H1 (cell line): ENCODE data around the gene FOSL2. TPM values are rescaled to one million over a fixed set of nuclear protein-coding genes. Genes with fewer than 3 reads are reported as not detected.

Experiments used
- CTCF ChIA-PET: fragments of 300-600 bp; sonication (Branson Sonifier 250); formaldehyde crosslinking; loops from one replicate; lab custom pipeline; 2021; ENCODE audit not compliant: partially characterized antibody; lab: Charles Lee
- POLR2A ChIA-PET: fragments of 300-600 bp; sonication (Branson Sonifier 250); formaldehyde crosslinking; loops from one replicate; lab custom pipeline; 2021; ENCODE audit warnings: inconsistent platforms; ENCODE audit not compliant: partially characterized antibody; lab: Charles Lee
- DNase-seq, 2 experiments: peaks; one replicate each; pipeline versions ENCODE4 v3.0.0 to v3.0.0-alpha.2; 2010 to 2022; ENCODE audit warnings: low spot score in 2 of 2, low read depth in 1 of 2, mixed read lengths in 1 of 2
- FAIRE-seq: peaks from 2 replicates; lab custom pipeline; 2011; peaks lifted over from hg19 to GRCh38; lab: Jason Lieb, UNC
- H2AFZ ChIP-seq: 2 replicates; pipeline ENCODE4 v1.8.1; 2012; ENCODE audit warnings: low read length, inconsistent platforms
- H2AK5ac ChIP-seq: 2 replicates; pipeline ENCODE4 v1.6.1; 2013; ENCODE audit warnings: low read depth, low read length
- H2BK120ac ChIP-seq: replicated peaks from 2 replicates; pipeline ENCODE3; 2013; ENCODE audit warnings: low read depth, low read length, inconsistent platforms
- H2BK12ac ChIP-seq: 2 replicates; pipeline ENCODE4 v1.6.1; 2013; ENCODE audit warnings: low read depth, low read length
- H2BK15ac ChIP-seq: 2 replicates; pipeline ENCODE4 v1.6.1; 2013; ENCODE audit warnings: low read length
- H2BK20ac ChIP-seq: 2 replicates; pipeline ENCODE4 v1.6.1; 2013; ENCODE audit warnings: low read length
- H2BK5ac ChIP-seq: 2 replicates; pipeline ENCODE4 v1.6.1; 2013; ENCODE audit warnings: low read depth, low read length
- H3K14ac ChIP-seq: 2 replicates; pipeline ENCODE4 v1.6.1; 2013; ENCODE audit warnings: inconsistent platforms; ENCODE audit not compliant: insufficient read length
- H3K18ac ChIP-seq: 2 replicates; pipeline ENCODE4 v1.6.1; 2013; ENCODE audit warnings: low read length; ENCODE audit errors: extremely low read depth
- H3K23ac ChIP-seq: 2 replicates; pipeline ENCODE4 v1.6.1; 2013; ENCODE audit warnings: inconsistent platforms; ENCODE audit not compliant: insufficient read length
- H3K23me2 ChIP-seq: 2 replicates; pipeline ENCODE4 v1.6.1; 2013; ENCODE audit warnings: low read depth, low read length
- H3K27ac ChIP-seq: 2 replicates; pipeline ENCODE4 v1.6.1; 2011; ENCODE audit warnings: low read depth, low read length, inconsistent platforms
- H3K27me3 ChIP-seq, 4 experiments: replicated peaks in 1 of 4; 1 replicate in 1 of 4; 2 replicates in 3 of 4; pipeline versions ENCODE4 v1.6.1 to v1.8.1; 2011 to 2013; ENCODE audit warnings: low read length in 3 of 4, mild to moderate bottlenecking in 3 of 4, inconsistent platforms in 2 of 4, mixed read lengths in 2 of 4, moderate library complexity in 1 of 4; ENCODE audit not compliant: control insufficient read depth in 3 of 4, insufficient read depth in 3 of 4; ENCODE audit errors: extremely low read depth in 1 of 4
- H3K36me3 ChIP-seq, 4 experiments: 2 replicates each; pipeline versions ENCODE4 v1.6.1 to v1.8.1; 2011 to 2013; ENCODE audit warnings: mild to moderate bottlenecking in 4 of 4, low read length in 3 of 4, moderate library complexity in 2 of 4, control low read depth in 1 of 4, inconsistent platforms in 1 of 4; ENCODE audit not compliant: insufficient read depth in 4 of 4, control insufficient read depth in 2 of 4
- H3K4ac ChIP-seq: replicated peaks from 2 replicates; pipeline ENCODE3; 2013; ENCODE audit warnings: low read length, low read depth, mixed read lengths, inconsistent platforms; ENCODE audit not compliant: insufficient read length
- H3K4me1 ChIP-seq, 4 experiments: replicated peaks in 1 of 4; 1 replicate in 1 of 4; 2 replicates in 3 of 4; pipeline versions ENCODE4 v1.6.1 to v1.8.1; 2011 to 2013; ENCODE audit warnings: low read length in 3 of 4, inconsistent platforms in 2 of 4, mixed read lengths in 1 of 4; ENCODE audit not compliant: insufficient read depth in 4 of 4, control insufficient read depth in 3 of 4
- H3K4me2 ChIP-seq, 2 experiments: 2 replicates each; pipeline versions ENCODE4 v1.6.1 to v1.8.1; 2011 to 2013; ENCODE audit warnings: low read depth in 2 of 2, low read length in 2 of 2, control low read depth in 1 of 2, inconsistent platforms in 1 of 2, mild to moderate bottlenecking in 1 of 2; ENCODE audit not compliant: insufficient read depth in 1 of 2
- H3K4me3 ChIP-seq, 4 experiments: fragments of 200-600, 300-600 bp in 1 of 4; sonication (generic), shearing (Covaris generic), sonication (Bioruptor Twin) in 1 of 4; 2 replicates each; pipeline versions ENCODE4 v1.5.1 to v1.8.1; 2011 to 2016; ENCODE audit warnings: low read length in 4 of 4, low read depth in 3 of 4, control low read depth in 2 of 4, inconsistent platforms in 2 of 4, mild to moderate bottlenecking in 2 of 4, mixed read lengths in 1 of 4, moderate library complexity in 1 of 4; ENCODE audit not compliant: insufficient read depth in 2 of 4; ENCODE audit errors: extremely low read depth in 1 of 4
- H3K56ac ChIP-seq: replicated peaks from 2 replicates; pipeline ENCODE3; 2013; ENCODE audit warnings: low read depth, mild to moderate bottlenecking, mixed read lengths, low read length, inconsistent platforms; ENCODE audit not compliant: insufficient read length
- H3K79me1 ChIP-seq: 2 replicates; pipeline ENCODE4 v1.6.1; 2013; ENCODE audit warnings: low read depth, low read length, control low read depth
- H3K79me2 ChIP-seq, 2 experiments: 2 replicates each; pipeline versions ENCODE4 v1.6.1 to v1.8.1; 2012 to 2013; ENCODE audit warnings: low read length in 2 of 2, mild to moderate bottlenecking in 2 of 2, inconsistent platforms in 1 of 2; ENCODE audit not compliant: insufficient read depth in 2 of 2, control insufficient read depth in 1 of 2
- H3K9ac ChIP-seq, 4 experiments: replicated peaks in 1 of 4; 1 replicate in 1 of 4; 2 replicates in 3 of 4; pipeline versions ENCODE4 v1.6.1 to v1.8.1; 2011 to 2013; ENCODE audit warnings: low read depth in 3 of 4, low read length in 3 of 4, control low read depth in 2 of 4, mild to moderate bottlenecking in 2 of 4, moderate library complexity in 2 of 4, inconsistent platforms in 1 of 4; ENCODE audit errors: extremely low read depth in 1 of 4
- H3K9me3 ChIP-seq, 2 experiments: 2 replicates each; pipeline versions ENCODE4 v1.6.1 to v1.8.1; 2012 to 2013; ENCODE audit warnings: mild to moderate bottlenecking in 2 of 2, moderate library complexity in 2 of 2, control low read depth in 1 of 2, inconsistent platforms in 1 of 2, low read depth in 1 of 2, low read length in 1 of 2, mixed read lengths in 1 of 2; ENCODE audit not compliant: insufficient read depth in 2 of 2
- H4K20me1 ChIP-seq, 2 experiments: replicated peaks in 1 of 2; 2 replicates each; pipeline versions ENCODE3 to v1.8.1; 2011 to 2013; ENCODE audit warnings: inconsistent platforms in 2 of 2, low read length in 2 of 2, mild to moderate bottlenecking in 1 of 2; ENCODE audit not compliant: insufficient read depth in 2 of 2, control insufficient read depth in 1 of 2
- H4K5ac ChIP-seq: 2 replicates; pipeline ENCODE4 v1.6.1; 2013; ENCODE audit warnings: low read length, low read depth, mixed read lengths, inconsistent platforms; ENCODE audit not compliant: insufficient read length
- H4K8ac ChIP-seq: 2 replicates; pipeline ENCODE4 v1.8.0; 2013; ENCODE audit warnings: mild to moderate bottlenecking, moderate library complexity, low read length, inconsistent platforms; ENCODE audit not compliant: insufficient read depth; ENCODE audit errors: extremely low read depth
- H4K91ac ChIP-seq: replicated peaks from 2 replicates; pipeline ENCODE3; 2013; ENCODE audit warnings: low read length, mixed read lengths, inconsistent platforms; ENCODE audit not compliant: insufficient read length
- CBX8 ChIP-seq: fragments of 300-800, 300-1000 bp; sonication (generic); IDR thresholded peaks from 2 replicates; pipeline ENCODE4 v1.7.1; 2016; ENCODE audit warnings: low read depth, low read length, borderline replicate concordance
- HDAC6 ChIP-seq: IDR thresholded peaks from one replicate; pipeline ENCODE4 v1.7.1; 2012; ENCODE audit warnings: low read depth, mild to moderate bottlenecking, inconsistent platforms, low read length, moderate library complexity
- NANOG ChIP-seq: IDR thresholded peaks from 2 replicates; pipeline ENCODE4 v1.6.1; 2011; ENCODE audit warnings: low read length, low read depth, mild to moderate bottlenecking, inconsistent platforms; ENCODE audit not compliant: insufficient read depth, poor library complexity, severe bottlenecking
- WGBS, 2 experiments: shearing (Covaris generic) in 1 of 2; methylation state at CpG; one replicate each; pipeline versions ENCODE4 v1.1.6 to v1.1.7; 2013 to 2015; ENCODE audit warnings: low lambda C conversion rate in 2 of 2, mixed read lengths in 2 of 2, inconsistent platforms in 1 of 2, low coverage in 1 of 2, missing lambda C conversion rate in 1 of 2; ENCODE audit not compliant: insufficient replicate concordance in 2 of 2, insufficient coverage in 1 of 2, insufficient read length in 1 of 2; ENCODE audit errors: extremely low coverage in 1 of 2, missing lambda C conversion rate in 1 of 2; 5-methylcytosine and 5-hydroxymethylcytosine counted together
- polyA plus RNA-seq, 7 experiments: library from polyadenylated mRNA; depleted of rRNA in 3 of 7; stranded (reverse) in 5 of 7; unstranded in 2 of 7; fragments of >200 nt in 5 of 7; fragments of 200-250 nt in 2 of 7; gene quantifications; 1 replicate in 5 of 7; 2 replicates in 1 of 7; 4 replicates in 1 of 7; pipeline versions ENCODE4 v1.2.1 to v1.2.3, GENCODE V29; 2011 to 2013; ENCODE audit warnings: missing spikeins in 2 of 7, mixed read lengths in 2 of 7
- total RNA-seq: library from RNA; stranded (reverse); fragmentation: NEBNext Ultra II Directional; extraction: Animal tissue kit (Norgen Biotek cat#: 25700); gene quantifications from 2 replicates; pipeline ENCODE4 v1.2.1, GENCODE V29; 2021

FOSL2 gene
- total and polyA plus RNA-seq, 2 of the 8 experiments (the other 6 are each of a cell fraction or from before 2014, with no cell fraction given): 1.5 to 4.5 TPM

- no peak overlapping the region for H2AFZ ChIP-seq
- no peaks in the 10 kb centered on the region for H3K36me3 ChIP-seq
- 87% methylated on average over 4 of the region's 4 CpGs; no CpG with 5 or more reads in 1 of the 2 experiments for WGBS, 2 experiments
- H3K27me3 ChIP-seq: peaks cover 0 to 2% (median 0%) of the 10 kb centered on the region in 4 experiments; a peak in 2 of 7 replicates
- H4K91ac ChIP-seq: no peak overlapping the region
- H3K23me2 ChIP-seq: no peaks in the 10 kb centered on the region
- no peaks in the 10 kb centered on the region for H3K79me2 ChIP-seq
- no peak overlapping the region for H4K8ac ChIP-seq
- no peak for FAIRE-seq
- H3K4me3 ChIP-seq: no peak overlapping the region
- no peak overlapping the region for H2BK12ac ChIP-seq
- no peak overlapping the region for H3K14ac ChIP-seq
- no peak for TF ChIP-seq NANOG
- TF ChIP-seq HDAC6: no peak
- TF ChIP-seq CBX8: no peak
- no peak overlapping the region for H2BK120ac ChIP-seq
- H3K4me2 ChIP-seq: no peak overlapping the region
- no peak overlapping the region for H2AK5ac ChIP-seq
- no peak overlapping the region for H3K27ac ChIP-seq
- H4K5ac ChIP-seq: no peak overlapping the region
- H3K56ac ChIP-seq: no peak overlapping the region
- H3K23ac ChIP-seq: no peak overlapping the region
- H2BK20ac ChIP-seq: no peak overlapping the region
- no peak overlapping the region for H2BK5ac ChIP-seq
- no peak for DNase-seq
- H3K4ac ChIP-seq: no peak overlapping the region
- CTCF ChIA-PET: no interaction called here
- no peak overlapping the region for H2BK15ac ChIP-seq
- no peaks in the 10 kb centered on the region for H4K20me1 ChIP-seq
- H3K4me1 ChIP-seq: peaks cover 0 to 3% (median 3%) of the 10 kb centered on the region in 4 experiments; a peak in 2 of 7 replicates
- H3K9me3 ChIP-seq: no peaks in the 10 kb centered on the region
- H3K18ac ChIP-seq: no peak overlapping the region
- H3K9ac ChIP-seq: no peak overlapping the region
- no peaks in the 10 kb centered on the region for H3K79me1 ChIP-seq
- POLR2A ChIA-PET: no interaction called here
Measured at GRCh38 chr2:28373854-28374253, 18.8 kb upstream of the FOSL2 start.
